HG02973 (cell line): ENCODE data around the gene GRK5.
"Not testable (repeated sequence)": the region's sequence is repeated elsewhere in the genome, so short reads cannot be mapped to it uniquely, and the experiment has no call there.

Experiments used
- ATAC-seq: cut with Tn5 transposase; IDR thresholded peaks from one replicate; pipeline ENCODE4 v1.9.1; 2021; ENCODE audit warnings: moderate library complexity; ENCODE audit not compliant: unreplicated experiment

GRK5 gene

GRCh38 chr10:119431034-119431772, 223.8 kb downstream of the GRK5 start:
- no peak for ATAC-seq

GRCh38 chr10:119431773-119432135, 224.4 kb downstream of the GRK5 start:
- ATAC-seq = no peak

- ATAC-seq = not testable (repeated sequence)
Measured at GRCh38 chr10:119434942-119435341, 227.6 kb downstream of the GRK5 start.

- ATAC-seq = no peak
Measured at GRCh38 chr10:119438717-119439116, 231.3 kb downstream of the GRK5 start.

GRCh38 chr10:119439922-119440321, 232.6 kb downstream of the GRK5 start:
- no peak for ATAC-seq

GRCh38 chr10:119441151-119441821, 233.9 kb downstream of the GRK5 start:
- ATAC-seq = no peak

GRCh38 chr10:119441921-119442757, 234.8 kb downstream of the GRK5 start:
- no peak for ATAC-seq

- ATAC-seq = no peak
Measured at GRCh38 chr10:119442758-119443060, 235.3 kb downstream of the GRK5 start.

- ATAC-seq = no peak
Measured at GRCh38 chr10:119443441-119443840, 236.1 kb downstream of the GRK5 start.

GRCh38 chr10:119443970-119444660, 236.7 kb downstream of the GRK5 start:
- no peak for ATAC-seq

- peak; percentile 13 for ATAC-seq
Measured at GRCh38 chr10:119444866-119445265, 237.5 kb downstream of the GRK5 start.

- peak; percentile 44 for ATAC-seq
Measured at GRCh38 chr10:119445311-119445934, 238.1 kb downstream of the GRK5 start.

GRCh38 chr10:119445935-119446317, 238.6 kb downstream of the GRK5 start:
- ATAC-seq = no peak

GRCh38 chr10:119446441-119447277, 239.3 kb downstream of the GRK5 start:
- no peak for ATAC-seq

- ATAC-seq = no peak
Measured at GRCh38 chr10:119447421-119447820, 240.1 kb downstream of the GRK5 start.

- ATAC-seq = no peak
Measured at GRCh38 chr10:119447823-119448546, 240.6 kb downstream of the GRK5 start.

- ATAC-seq = no peak
Measured at GRCh38 chr10:119448628-119449584, 241.5 kb downstream of the GRK5 start.

- no peak for ATAC-seq
Measured at GRCh38 chr10:119449760-119450461, 242.5 kb downstream of the GRK5 start.
